Activated T-helper 17 cell treated with anti-CD3 and anti-CD28 coated beads, Interleukin-2, amount 50 U/mL, for 72 hours (primary cell): ENCODE data around the gene LAGE3. TPM values are rescaled to one million over a fixed set of nuclear protein-coding genes. Genes with fewer than 3 reads are reported as not detected.

Experiments
- ATAC-seq: fragments of 150-1000 bp; cut with Tn5 transposase; replicated peaks from 2 replicates; pipeline ENCODE4 v1.10.0; 2021; ENCODE audit warnings: mild to moderate bottlenecking, moderate library complexity
- H3K27ac Mint-ChIP-seq: one replicate; pipeline ENCODE4 v1.8.0; 2022; ENCODE audit warnings: mixed read lengths
- H3K27me3 Mint-ChIP-seq: one replicate; pipeline ENCODE4 v1.8.0; 2022; ENCODE audit warnings: mixed read lengths
- H3K36me3 Mint-ChIP-seq: one replicate; pipeline ENCODE4 v1.8.0; 2022; ENCODE audit warnings: low read depth, mild to moderate bottlenecking, mixed read lengths
- H3K4me1 Mint-ChIP-seq: one replicate; pipeline ENCODE4 v1.8.0; 2022; ENCODE audit warnings: mixed read lengths
- H3K4me3 Mint-ChIP-seq: one replicate; pipeline ENCODE4 v1.8.0; 2022; ENCODE audit warnings: mild to moderate bottlenecking, mixed read lengths
- H3K9me3 Mint-ChIP-seq: one replicate; pipeline ENCODE4 v1.8.0; 2022; ENCODE audit warnings: mixed read lengths
- total RNA-seq, 2 donors: library from RNA; stranded (reverse); gene quantifications; one replicate each; pipeline ENCODE4 v1.2.3, GENCODE V29; 2022

Gene LAGE3
- total RNA-seq, 2 donors from 2014 or later = 37.4 to 47.9 TPM

DNA sequence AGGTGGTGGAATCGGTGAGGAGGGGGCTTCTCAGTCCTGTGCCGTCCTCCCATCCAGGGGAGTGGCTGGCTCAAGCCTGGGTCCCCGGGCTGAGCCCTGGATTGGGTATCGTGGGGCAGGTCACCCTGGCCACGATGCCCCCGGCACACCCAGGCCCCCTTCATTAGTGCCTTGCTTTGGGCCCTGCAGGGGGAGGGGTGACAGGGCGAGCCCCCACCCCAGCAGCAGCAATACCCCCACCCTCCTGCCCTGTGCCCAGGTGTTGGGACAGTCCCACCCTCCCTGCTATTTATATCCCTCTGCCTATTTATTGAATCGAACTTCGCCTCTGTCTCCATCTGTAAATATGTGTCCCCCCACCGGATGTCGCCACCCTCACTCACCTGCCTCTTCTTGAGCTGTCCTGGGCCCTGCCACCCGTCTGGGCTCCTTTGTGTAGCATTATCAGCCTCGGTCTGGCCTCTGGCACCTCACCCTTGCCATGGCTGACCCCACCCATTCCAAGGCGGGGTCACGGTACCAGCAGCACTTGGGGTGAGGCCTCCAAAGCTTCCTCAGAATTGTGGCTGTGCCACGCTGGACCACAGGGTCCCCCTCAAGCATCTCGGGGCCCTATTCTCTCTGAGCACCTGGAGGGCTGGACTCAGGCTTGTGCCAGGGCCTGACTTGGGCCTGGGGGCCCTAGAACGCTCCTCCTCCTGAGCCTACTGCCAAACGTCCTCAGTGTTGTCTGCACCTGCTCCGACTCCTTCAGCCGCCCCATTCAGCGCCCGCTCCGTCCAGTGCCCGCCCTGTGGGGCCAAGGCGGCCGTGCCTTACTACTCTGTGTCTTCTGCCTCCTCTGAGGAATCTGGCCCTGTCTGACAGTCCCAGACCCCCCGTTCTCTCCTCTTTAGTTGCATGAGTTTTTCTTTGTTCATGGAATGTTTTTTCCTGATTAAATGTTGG is 6.1 kb downstream of the LAGE3 start:
- ATAC-seq = no peak
- Mint-ChIP-seq H3K36me3 (peaks cover 32% of the 10 kb centered on the region), H3K4me1 (no peaks in the 10 kb centered on the region), H3K9me3 (no peaks in the 10 kb centered on the region), H3K4me3 (no peak overlapping the region), H3K27ac (no peak overlapping the region), H3K27me3 (no peaks in the 10 kb centered on the region)

DNA sequence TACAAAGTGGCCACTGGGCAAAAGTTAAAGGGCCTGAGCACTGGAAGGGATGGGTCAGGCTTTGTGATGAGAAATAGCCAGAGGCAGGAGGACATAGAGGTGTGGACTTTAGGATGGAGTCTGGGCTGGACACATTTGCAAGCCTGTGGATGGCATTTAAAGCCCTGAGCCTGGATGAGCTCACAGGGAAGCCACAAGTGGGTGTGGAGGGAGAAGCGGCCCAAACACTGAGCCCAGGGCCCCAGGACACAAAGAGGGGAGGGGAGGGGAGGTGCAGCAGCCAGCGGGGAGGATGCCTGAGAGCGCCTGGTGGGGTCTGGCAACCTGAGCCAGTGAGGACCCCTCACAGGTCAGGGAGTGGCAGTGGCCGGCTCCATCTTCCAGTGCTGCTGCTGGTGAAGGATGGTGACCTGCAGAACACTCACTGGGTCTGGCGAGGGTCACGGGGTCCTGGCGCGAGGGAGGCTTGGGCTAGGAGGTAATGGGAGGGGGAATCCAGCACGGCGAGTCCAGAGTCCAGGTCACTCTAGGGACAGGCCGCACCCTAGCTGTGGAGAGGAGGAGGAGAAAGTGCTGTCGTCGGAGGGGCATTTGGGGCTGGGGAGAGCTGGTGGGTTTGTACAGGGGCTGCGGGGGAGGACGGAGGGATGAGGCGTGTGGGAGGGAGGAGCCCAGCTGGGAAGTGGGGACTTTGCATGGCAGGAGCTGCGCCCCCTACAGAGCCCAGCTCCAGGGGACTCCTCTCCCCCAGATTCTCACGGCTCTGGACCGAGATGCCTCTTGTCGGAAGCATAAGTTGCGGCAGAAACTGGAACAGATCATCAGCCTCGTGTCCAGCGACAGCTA is 7.0 kb downstream of the LAGE3 start:
- H3K4me3 Mint-ChIP-seq = no peak overlapping the region
- no peaks in the 10 kb centered on the region for H3K4me1 Mint-ChIP-seq
- H3K9me3 Mint-ChIP-seq = no peaks in the 10 kb centered on the region
- no peak for ATAC-seq
- H3K27ac Mint-ChIP-seq = no peak overlapping the region
- peaks cover 32% of the 10 kb centered on the region for H3K36me3 Mint-ChIP-seq
- no peaks in the 10 kb centered on the region for H3K27me3 Mint-ChIP-seq

DNA sequence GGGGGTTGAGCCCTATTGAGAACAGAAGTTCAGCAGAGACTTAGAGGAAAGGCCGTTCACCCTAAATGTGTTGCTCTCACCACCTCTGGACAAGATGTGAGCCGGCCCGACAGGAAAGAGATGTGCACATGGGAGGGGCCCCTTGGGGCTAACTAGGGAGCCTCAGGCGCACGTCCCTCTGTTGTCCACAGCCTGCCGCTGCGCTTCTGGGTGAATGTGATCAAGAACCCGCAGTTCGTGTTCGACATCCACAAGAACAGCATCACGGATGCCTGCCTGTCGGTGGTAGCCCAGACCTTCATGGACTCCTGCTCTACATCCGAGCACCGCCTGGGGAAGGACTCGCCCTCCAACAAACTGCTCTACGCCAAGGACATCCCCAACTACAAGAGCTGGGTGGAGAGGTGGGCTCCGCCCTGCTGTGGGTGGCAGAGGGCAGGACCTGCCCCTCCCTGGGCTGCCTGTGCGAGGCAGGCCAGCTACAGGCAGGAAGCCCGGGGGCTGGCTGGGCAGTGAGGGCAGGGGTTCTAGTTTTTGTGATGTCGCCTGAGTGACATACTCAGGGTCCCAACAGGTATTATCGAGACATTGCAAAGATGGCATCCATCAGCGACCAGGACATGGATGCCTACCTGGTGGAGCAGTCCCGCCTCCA is 8.0 kb downstream of the LAGE3 start:
- Mint-ChIP-seq H3K36me3 (peaks cover 28% of the 10 kb centered on the region), H3K4me1 (no peaks in the 10 kb centered on the region), H3K27ac (no peak overlapping the region), H3K9me3 (no peaks in the 10 kb centered on the region), H3K27me3 (no peaks in the 10 kb centered on the region), H3K4me3 (no peak overlapping the region)
- ATAC-seq = no peak

DNA sequence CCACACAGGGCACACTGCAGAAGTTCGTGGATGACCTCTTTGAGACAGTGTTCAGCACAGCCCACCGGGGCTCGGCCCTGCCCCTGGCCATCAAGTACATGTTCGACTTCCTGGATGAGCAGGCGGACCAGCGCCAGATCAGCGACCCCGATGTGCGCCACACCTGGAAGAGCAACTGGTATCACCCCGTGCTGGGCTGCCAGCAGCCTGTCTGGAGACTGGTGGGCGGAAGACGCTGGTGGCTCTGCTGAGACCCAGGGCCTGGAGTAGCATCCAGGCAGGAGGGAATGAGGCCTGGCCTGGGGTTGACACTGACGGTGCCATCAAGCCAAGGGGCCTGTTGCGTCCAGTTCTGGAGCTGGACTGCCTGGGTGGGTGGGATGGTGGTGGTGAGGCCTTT is 8.6 kb downstream of the LAGE3 start:
- Mint-ChIP-seq H3K36me3 (peaks cover 30% of the 10 kb centered on the region), H3K27ac (no peak overlapping the region), H3K27me3 (no peaks in the 10 kb centered on the region), H3K4me3 (no peak overlapping the region), H3K9me3 (no peaks in the 10 kb centered on the region), H3K4me1 (no peaks in the 10 kb centered on the region)
- ATAC-seq = no peak

DNA sequence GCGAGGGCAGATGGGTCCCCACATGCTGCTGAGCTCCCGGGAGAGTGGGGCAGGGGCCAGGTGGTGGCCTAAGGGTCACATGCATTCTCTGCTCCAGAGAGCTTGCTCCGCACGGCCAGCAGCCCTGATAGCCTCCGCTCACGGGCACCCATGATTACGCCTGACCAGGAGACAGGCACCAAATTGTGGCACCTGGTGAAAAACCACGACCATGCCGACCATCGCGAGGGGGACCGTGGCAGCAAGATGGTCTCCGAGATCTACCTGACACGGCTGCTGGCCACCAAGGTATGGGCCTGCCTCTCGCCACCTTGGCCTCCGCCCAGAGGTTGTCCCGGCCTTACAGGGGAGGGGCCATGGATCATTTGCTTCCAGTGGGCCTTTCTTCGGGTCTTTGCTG is 9.2 kb downstream of the LAGE3 start:
- Mint-ChIP-seq H3K9me3 (no peaks in the 10 kb centered on the region), H3K36me3 (peaks cover 30% of the 10 kb centered on the region), H3K4me1 (no peaks in the 10 kb centered on the region), H3K27ac (no peak overlapping the region), H3K4me3 (no peak overlapping the region), H3K27me3 (no peaks in the 10 kb centered on the region)
- ATAC-seq = no peak

DNA sequence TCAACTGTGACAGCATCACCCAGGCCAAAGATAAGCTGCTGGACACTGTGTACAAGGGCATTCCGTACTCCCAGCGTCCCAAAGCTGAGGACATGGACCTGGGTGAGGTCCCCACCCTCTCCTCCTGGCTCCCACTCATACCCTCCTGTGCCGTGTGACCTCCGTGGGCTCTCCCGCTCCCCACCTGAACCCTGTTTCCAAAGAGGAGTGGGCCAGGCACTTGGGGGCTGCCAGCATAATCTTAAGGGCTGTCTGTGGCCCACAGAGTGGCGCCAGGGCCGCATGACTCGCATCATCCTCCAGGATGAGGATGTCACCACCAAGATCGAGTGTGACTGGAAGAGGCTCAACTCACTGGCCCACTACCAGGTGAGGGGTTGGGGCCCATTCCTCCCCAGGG is 10.0 kb downstream of the LAGE3 start:
- Mint-ChIP-seq H3K4me1 (no peaks in the 10 kb centered on the region), H3K27me3 (no peaks in the 10 kb centered on the region), H3K36me3 (peaks cover 36% of the 10 kb centered on the region), H3K9me3 (no peaks in the 10 kb centered on the region), H3K4me3 (no peak overlapping the region), H3K27ac (no peak overlapping the region)
- ATAC-seq = no peak

DNA sequence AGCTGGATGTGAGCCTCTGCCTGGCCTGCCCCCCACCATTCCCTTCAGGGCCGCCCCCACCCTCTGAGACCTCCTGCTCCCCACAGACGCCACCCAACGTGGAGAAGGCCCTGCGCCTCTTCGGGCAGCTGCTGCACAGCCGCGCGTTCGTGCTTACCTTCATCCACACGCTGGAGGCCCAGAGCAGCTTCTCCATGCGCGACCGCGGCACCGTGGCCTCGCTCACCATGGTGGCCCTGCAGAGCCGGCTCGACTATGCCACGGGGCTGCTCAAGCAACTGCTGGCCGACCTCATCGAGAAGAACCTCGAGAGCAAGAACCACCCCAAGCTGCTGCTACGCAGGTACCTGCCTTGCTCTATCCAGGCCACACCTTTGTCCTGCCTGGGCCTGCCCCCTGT is 10.9 kb downstream of the LAGE3 start:
- Mint-ChIP-seq H3K27ac (no peak overlapping the region), H3K4me3 (no peak overlapping the region), H3K36me3 (peaks cover 31% of the 10 kb centered on the region), H3K27me3 (no peaks in the 10 kb centered on the region), H3K9me3 (no peaks in the 10 kb centered on the region), H3K4me1 (no peaks in the 10 kb centered on the region)
- no peak for ATAC-seq

DNA sequence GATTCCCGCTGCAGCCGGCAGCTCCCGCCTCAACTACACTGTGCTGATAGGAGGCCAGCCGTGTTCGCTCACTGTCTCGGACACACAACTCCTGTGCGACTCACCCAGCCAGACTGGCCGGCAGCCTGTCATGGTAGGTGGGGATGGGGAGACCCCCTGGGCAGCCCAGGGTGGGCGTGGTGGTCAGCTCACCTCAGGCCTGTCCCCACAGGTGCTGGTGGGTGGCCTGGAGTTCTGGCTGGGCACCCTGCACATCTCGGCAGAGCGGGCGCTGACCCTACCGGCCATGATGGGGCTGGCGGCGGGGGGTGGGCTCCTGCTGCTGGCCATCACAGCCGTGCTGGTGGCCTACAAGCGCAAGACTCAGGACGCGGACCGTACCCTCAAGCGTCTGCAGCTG is 11.5 kb downstream of the LAGE3 start:
- Mint-ChIP-seq H3K4me1 (no peaks in the 10 kb centered on the region), H3K4me3 (no peak overlapping the region), H3K27me3 (no peaks in the 10 kb centered on the region), H3K9me3 (no peaks in the 10 kb centered on the region), H3K36me3 (peaks cover 26% of the 10 kb centered on the region), H3K27ac (no peak overlapping the region)
- no peak for ATAC-seq

DNA sequence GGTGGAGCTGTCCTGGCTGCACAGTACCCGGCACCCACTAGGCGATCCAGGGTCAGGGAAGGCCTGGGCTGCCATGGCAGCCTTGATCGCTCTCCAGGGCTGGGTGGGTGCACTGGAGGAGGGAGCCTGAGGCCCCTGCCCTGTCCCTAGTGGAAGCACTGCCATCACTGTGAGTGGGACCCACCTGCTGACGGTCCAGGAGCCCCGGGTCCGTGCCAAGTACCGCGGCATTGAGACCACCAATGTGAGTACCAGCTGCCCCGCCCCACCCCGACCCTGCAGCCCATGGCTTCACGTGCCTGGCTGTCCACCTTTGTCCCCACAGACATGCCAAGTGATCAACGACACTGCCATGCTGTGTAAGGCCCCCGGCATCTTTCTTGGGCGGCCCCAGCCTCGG is 12.2 kb downstream of the LAGE3 start:
- Mint-ChIP-seq H3K27ac (no peak overlapping the region), H3K4me1 (no peaks in the 10 kb centered on the region), H3K36me3 (peaks cover 29% of the 10 kb centered on the region), H3K4me3 (no peak overlapping the region), H3K27me3 (no peaks in the 10 kb centered on the region), H3K9me3 (no peaks in the 10 kb centered on the region)
- ATAC-seq = no peak

DNA sequence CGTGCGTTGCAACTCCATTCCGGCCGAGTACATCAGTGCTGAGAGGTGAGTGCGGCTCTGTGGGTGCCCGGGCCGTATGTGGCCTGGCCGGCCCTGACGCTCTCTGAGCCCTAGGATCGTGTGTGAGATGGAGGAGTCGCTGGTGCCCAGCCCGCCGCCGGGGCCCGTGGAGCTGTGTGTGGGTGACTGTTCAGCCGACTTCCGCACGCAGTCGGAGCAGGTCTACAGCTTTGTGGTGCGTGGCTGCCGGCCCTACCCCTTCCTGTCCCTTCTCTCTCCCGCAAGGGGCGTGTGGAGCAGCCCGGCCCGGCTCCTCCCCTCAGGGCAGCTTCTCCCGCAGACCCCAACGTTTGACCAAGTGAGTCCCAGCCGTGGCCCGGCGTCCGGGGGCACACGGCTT is 13.0 kb downstream of the LAGE3 start:
- H3K4me1 Mint-ChIP-seq = no peaks in the 10 kb centered on the region
- H3K9me3 Mint-ChIP-seq = no peaks in the 10 kb centered on the region
- no peak overlapping the region for H3K4me3 Mint-ChIP-seq
- no peak overlapping the region for H3K27ac Mint-ChIP-seq
- H3K36me3 Mint-ChIP-seq = peaks cover 37% of the 10 kb centered on the region
- no peak for ATAC-seq
- H3K27me3 Mint-ChIP-seq = no peaks in the 10 kb centered on the region

DNA sequence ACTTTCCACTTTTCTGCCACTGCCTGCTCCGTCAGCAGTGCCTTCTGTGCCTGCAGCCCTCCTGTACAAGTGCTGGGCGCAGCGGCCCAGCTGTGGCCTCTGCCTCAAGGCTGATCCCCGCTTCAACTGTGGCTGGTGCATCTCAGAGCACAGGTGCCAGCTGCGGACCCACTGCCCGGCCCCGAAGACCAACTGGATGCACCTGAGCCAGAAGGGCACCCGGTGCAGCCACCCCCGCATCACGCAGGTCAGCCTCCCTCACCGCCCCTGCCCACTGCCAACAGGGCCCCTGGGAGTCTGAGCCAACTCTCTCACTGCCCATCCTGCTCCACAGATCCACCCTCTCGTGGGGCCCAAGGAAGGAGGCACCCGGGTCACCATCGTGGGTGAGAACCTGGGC is 13.5 kb downstream of the LAGE3 start:
- Mint-ChIP-seq H3K4me3 (no peak overlapping the region), H3K27ac (no peak overlapping the region), H3K4me1 (no peaks in the 10 kb centered on the region), H3K36me3 (peaks cover 38% of the 10 kb centered on the region), H3K9me3 (no peaks in the 10 kb centered on the region), H3K27me3 (no peaks in the 10 kb centered on the region)
- ATAC-seq = no peak

DNA sequence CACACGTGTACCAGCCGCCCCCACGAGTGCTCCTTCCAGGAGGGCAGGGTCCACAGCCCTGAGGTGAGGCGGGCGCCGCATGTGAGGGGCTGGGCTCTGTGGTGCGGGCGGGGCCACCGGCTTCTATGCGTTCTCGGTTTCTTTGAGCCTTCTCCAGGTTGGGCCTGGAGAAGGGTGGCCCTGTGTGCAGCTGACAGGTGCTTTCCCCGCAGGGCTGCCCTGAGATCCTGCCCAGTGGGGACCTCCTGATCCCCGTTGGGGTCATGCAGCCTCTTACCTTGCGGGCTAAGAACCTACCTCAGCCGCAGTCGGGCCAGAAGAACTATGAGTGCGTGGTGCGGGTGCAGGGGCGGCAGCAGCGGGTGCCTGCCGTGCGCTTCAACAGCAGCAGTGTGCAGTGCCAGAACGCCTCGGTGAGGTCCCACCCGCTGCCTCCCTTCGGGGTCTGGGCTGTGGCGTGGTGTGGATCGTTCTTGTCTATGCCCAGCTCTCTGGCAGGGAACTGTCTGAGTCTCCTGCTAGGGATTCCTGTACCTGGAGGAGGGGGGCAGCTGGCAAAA is 14.2 kb downstream of the LAGE3 start:
- H3K4me1 Mint-ChIP-seq = no peaks in the 10 kb centered on the region
- no peak for ATAC-seq
- no peaks in the 10 kb centered on the region for H3K27me3 Mint-ChIP-seq
- no peak overlapping the region for H3K27ac Mint-ChIP-seq
- peaks cover 30% of the 10 kb centered on the region for H3K36me3 Mint-ChIP-seq
- H3K4me3 Mint-ChIP-seq = no peak overlapping the region
- no peaks in the 10 kb centered on the region for H3K9me3 Mint-ChIP-seq

DNA sequence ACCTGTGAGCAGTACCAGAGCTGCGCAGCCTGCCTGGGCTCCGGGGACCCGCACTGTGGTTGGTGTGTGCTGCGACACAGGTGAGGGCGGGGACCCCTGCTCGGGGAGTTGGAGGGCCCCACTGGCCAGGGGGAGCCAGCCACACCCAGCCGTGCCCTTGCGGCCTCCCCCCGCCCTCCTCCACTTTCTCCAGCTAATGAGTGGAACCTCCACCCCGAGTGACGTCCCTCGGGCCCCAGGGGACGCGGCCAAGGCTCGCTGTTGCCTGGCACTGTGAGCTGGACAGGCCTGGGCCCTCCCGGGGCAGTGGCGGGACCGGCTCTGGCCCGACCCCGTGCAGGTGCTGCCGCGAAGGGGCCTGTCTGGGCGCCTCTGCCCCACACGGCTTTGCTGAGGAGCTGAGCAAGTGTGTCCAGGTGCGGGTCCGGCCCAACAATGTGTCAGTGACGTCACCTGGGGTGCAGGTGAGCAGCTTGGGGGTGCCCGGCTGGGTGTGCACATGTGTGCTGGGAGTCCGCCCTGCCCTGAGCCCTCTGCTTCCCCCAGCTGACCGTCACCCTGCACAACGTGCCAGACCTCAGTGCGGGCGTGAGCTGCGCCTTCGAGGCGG is 15.4 kb downstream of the LAGE3 start:
- H3K9me3 Mint-ChIP-seq = no peaks in the 10 kb centered on the region
- ATAC-seq = no peak
- no peak overlapping the region for H3K27ac Mint-ChIP-seq
- peaks cover 28% of the 10 kb centered on the region for H3K36me3 Mint-ChIP-seq
- no peak overlapping the region for H3K4me3 Mint-ChIP-seq
- no peaks in the 10 kb centered on the region for H3K27me3 Mint-ChIP-seq
- no peaks in the 10 kb centered on the region for H3K4me1 Mint-ChIP-seq

DNA sequence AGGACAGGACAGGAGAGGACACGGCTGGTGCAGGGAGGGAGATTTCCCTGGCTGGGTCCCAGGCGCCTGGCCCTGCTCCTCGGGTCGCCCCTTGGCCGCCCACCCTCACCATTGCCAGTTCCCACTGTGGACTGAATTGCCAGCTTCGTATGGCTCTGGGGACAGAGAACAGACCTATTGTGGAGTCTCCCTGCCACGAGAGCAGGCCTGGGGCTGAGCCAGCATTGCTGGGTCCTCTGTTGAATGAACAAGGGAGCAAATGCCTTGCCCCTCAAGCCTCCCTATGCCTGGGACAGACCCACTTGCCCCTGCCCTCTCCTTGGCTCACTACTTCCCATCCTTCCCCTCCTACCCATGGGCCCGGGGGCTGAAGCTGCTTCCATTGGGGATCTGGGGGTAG is 16.7 kb downstream of the LAGE3 start:
- H3K4me3 Mint-ChIP-seq = no peak overlapping the region
- no peak overlapping the region for H3K27ac Mint-ChIP-seq
- H3K9me3 Mint-ChIP-seq = no peaks in the 10 kb centered on the region
- no peaks in the 10 kb centered on the region for H3K27me3 Mint-ChIP-seq
- no peaks in the 10 kb centered on the region for H3K4me1 Mint-ChIP-seq
- peaks cover 32% of the 10 kb centered on the region for H3K36me3 Mint-ChIP-seq
- ATAC-seq = no peak
